Hematopoietic multipotent progenitor cell treated with erythropoietin and hydrocortisone succinate and interleukin-3 and kit ligand, for 6 days (in vitro differentiated cells): ENCODE data around the gene IFITM5.

Experiments used
- DNase-seq: peaks from one replicate; pipeline ENCODE4 v3.0.0-alpha.2; 2015

IFITM5 gene

DNA sequence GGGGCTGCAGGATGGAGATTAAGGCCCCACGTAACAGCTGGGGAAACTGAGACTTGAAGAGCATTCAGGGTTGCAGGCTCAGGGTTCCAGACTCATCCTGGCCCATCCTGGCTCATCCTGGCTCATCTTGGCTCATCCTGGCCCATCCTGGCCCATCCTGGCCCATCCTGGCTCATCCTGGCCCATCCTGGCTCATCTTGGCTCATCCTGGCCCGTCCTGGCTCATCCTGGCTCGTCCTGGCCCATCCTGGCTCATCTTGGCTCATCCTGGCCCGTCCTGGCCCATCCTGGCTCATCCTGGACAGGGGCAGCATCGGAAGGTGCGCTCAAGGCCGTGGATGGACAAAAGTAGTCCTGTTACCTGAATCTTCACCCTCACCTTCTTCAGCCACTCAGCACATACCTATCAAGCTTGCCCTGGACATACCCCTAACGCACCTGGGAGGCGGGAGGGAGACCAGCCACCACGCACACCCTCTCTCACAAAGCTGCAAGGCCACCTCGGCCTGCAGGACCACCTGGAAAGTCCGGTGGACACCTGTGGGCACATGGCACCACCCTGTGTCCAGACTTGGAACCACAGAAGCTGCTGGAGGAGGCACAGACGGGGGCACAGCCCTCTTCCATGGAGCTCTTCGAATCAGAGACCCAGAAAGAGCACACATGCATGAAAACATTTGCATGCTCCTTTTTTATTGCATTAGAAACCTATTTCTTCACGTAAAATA is 41.4 kb downstream of the IFITM5 start:
- DNase-seq: peak; percentile 33

GRCh38 chr11:256952-257737 is 42.2 kb downstream of the IFITM5 start:
- peak; percentile 44 for DNase-seq

- no peak for DNase-seq
Observed at GRCh38 chr11:255816-256215, 43.5 kb downstream of the IFITM5 start.

DNA sequence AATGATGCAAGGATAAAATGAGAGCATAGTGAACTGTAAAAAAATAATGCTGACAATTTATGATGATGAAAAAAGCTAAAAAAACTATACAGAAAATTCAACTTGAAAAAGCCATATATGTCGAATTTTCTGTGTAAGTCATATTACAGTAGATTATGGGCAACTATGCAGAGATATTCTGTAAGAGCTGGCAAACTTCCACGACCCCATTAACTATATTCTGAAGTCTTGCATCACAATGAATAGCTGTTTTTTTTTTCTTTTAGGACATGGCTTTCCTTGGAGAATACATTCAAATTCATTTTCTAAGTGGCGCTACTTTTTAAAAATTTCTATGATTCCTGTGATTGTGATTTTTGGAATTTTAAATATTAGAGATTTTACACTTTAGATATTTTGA is 44.1 kb downstream of the IFITM5 start:
- peak; percentile 60 for DNase-seq

DNA sequence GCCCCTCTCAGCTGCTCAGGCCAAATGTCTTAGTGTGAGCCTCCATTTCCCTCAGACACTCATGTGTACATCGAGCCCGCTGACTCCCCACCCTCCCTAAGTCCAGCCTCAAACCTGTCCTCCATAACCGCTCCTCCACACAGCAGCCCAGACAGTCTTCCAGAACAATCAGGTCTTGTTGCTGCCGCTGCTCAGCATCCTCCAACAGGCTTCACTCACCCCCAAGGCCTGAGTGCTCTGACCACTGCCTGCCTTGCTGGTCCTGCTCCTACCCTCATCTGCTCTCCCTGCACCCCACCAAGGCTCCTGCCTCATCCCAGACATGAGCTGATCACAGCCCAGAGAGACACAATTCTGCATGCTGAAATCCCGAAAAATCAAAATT is 45.4 kb downstream of the IFITM5 start:
- DNase-seq: no peak

- DNase-seq: no peak
Observed at GRCh38 chr11:253160-253885, 46.0 kb downstream of the IFITM5 start.

GRCh38 chr11:252666-253065 is 46.7 kb downstream of the IFITM5 start:
- no peak for DNase-seq

DNA sequence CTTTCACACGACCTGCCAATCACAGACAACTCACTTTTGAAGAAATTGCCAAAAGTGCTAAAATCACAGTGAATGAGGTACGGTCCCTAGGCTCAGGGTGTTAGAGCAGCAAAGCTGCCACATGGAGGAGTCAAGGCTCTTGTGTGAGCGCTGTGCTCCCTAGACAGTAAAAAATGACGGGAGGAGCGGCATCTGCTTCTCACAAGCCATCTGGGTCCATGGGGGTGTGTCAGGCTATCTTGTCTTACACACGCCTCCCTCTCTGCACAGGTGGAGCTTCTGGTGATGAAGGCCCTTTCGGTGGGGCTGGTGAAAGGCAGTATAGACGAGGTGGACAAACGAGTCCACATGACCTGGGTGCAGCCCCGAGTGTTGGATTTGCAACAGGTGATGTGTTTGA is 47.8 kb downstream of the IFITM5 start:
- no peak for DNase-seq

DNA sequence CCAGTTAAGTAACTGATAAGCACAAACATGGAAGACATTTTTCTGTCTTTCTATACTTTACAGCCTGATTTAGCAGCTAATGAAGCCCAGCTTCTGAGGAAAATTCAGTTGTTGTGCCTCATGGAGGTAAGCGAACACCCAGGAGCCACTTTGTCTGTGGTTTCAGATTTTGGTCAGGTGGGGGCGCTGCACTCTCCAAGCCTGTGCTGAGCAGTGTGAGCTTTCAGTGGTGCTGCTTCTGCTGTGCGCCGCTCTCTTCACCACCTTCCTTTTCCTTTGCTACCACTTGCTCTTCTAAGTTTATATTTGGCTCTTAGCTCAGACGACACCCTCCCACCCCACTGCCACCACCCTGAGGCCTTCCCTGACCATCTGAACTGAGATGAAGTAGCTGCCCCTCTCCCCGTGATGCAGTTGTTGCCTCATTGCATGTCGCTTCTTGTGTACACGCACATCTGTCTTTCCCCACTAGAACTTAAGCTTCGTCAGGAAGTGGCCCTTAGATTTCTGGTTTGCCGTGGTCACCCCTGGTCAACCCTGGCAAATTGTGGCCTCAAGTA is 48.5 kb downstream of the IFITM5 start:
- DNase-seq: peak; percentile 74

DNA sequence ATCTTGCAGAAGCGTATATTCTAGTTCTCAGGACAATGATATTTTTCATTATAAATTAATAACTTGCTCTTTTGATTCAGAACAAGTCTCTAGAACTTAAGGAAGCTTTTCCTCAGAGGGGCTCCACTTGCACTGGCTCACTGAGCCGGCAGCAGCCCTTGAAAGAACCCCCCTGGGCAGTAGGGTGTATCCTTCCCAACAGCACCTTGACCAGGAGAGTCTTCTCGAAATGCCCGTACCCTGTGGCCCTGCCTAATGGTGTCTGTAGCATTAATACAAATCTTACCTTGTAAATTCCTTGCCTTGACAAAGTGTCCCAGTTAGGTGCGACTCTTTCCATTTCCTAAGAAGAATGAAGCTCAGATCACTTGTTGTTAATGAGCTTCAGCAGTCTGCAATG is 49.1 kb downstream of the IFITM5 start:
- no peak for DNase-seq

- DNase-seq: no peak
Observed at GRCh38 chr11:249062-249461, 50.3 kb downstream of the IFITM5 start.
